SK-N-SH (cell line): ENCODE data around the gene CFAP65. TPM values are rescaled to one million over a fixed set of nuclear protein-coding genes. Genes with fewer than 3 reads are reported as not detected.

Source experiments
- CTCF ChIA-PET: fragments of 300-600, 350-600 bp; formaldehyde crosslinking; extraction: SDS; loops from one replicate; lab custom pipeline; 2021; lab: Yijun Ruan, JAX
- POLR2A ChIA-PET: fragments of 350-600 bp; sonication (Branson Sonifier 250); formaldehyde crosslinking; extraction: SDS; loops from one replicate; lab custom pipeline; 2020; ENCODE audit warnings: antibody characterized with exemption, inconsistent platforms; lab: Yijun Ruan, JAX
- DNase-seq: peaks from one replicate; pipeline ENCODE4 v3.0.0; 2012
- H2AFZ ChIP-seq: fragments of 200-600 bp; sonication (generic); 2 replicates; pipeline ENCODE4 v1.8.1; 2016; ENCODE audit warnings: antibody characterized with exemption, mild to moderate bottlenecking, low read depth
- H3F3A ChIP-seq: fragments of 200-600 bp; sonication (generic); replicated peaks from 2 replicates; pipeline ENCODE3; 2016; ENCODE audit warnings: antibody characterized with exemption, mild to moderate bottlenecking; ENCODE audit not compliant: insufficient read depth
- H3K27ac ChIP-seq, 2 experiments: fragments of 200-500 bp in 1 of 2; fragments of 200-600 bp in 1 of 2; sonication (Bioruptor generic) in 1 of 2; sonication (generic), shearing (Covaris generic) in 1 of 2; 2 replicates each; pipeline versions ENCODE4 v1.5.1 to v1.6.1; 2014 to 2016; ENCODE audit warnings: low read depth in 2 of 2, inconsistent platforms in 1 of 2, low read length in 1 of 2, mild to moderate bottlenecking in 1 of 2, mixed read lengths in 1 of 2
- H3K27me3 ChIP-seq: fragments of 200-600 bp; sonication (generic), shearing (Covaris generic); 2 replicates; pipeline ENCODE4 v1.6.1; 2016; ENCODE audit warnings: mixed run types; ENCODE audit not compliant: insufficient read depth
- H3K36me3 ChIP-seq, 2 experiments: fragments of 200-500 bp in 1 of 2; fragments of 200-600 bp in 1 of 2; sonication (Bioruptor generic) in 1 of 2; sonication (generic) in 1 of 2; replicated peaks in 1 of 2; 2 replicates each; pipeline versions ENCODE3 to v1.5.1; 2014 to 2016; ENCODE audit warnings: low read length in 1 of 2, mild to moderate bottlenecking in 1 of 2; ENCODE audit not compliant: insufficient read depth in 2 of 2, control insufficient read depth in 1 of 2
- H3K4me1 ChIP-seq, 2 experiments: fragments of 200-500 bp in 1 of 2; fragments of 200-600 bp in 1 of 2; sonication (Bioruptor generic) in 1 of 2; sonication (generic), shearing (Covaris generic) in 1 of 2; 2 replicates each; pipeline versions ENCODE4 v1.5.1 to v1.6.1; 2014 to 2016; ENCODE audit warnings: low read depth in 1 of 2, low read length in 1 of 2, mixed run types in 1 of 2; ENCODE audit not compliant: insufficient read depth in 2 of 2, control insufficient read depth in 1 of 2
- H3K4me2 ChIP-seq: fragments of 200-600 bp; sonication (generic), shearing (Covaris generic); 2 replicates; pipeline ENCODE4 v1.6.1; 2017; ENCODE audit warnings: mixed run types
- H3K4me3 ChIP-seq, 2 experiments: fragments of 200-500 bp in 1 of 2; fragments of 200-600 bp in 1 of 2; sonication (Bioruptor generic) in 1 of 2; sonication (generic), shearing (Covaris generic) in 1 of 2; 2 replicates each; pipeline versions ENCODE4 v1.5.1 to v1.8.1; 2014 to 2016; ENCODE audit warnings: low read depth in 2 of 2, inconsistent platforms in 1 of 2, low read length in 1 of 2, mild to moderate bottlenecking in 1 of 2, mixed read lengths in 1 of 2, moderate library complexity in 1 of 2
- H3K79me2 ChIP-seq: fragments of 200-600 bp; sonication (generic); 2 replicates; pipeline ENCODE4 v1.8.1; 2017; ENCODE audit warnings: mild to moderate bottlenecking; ENCODE audit not compliant: insufficient read depth
- H3K9ac ChIP-seq: fragments of 200-600 bp; sonication (generic); 2 replicates; pipeline ENCODE4 v1.6.1; 2017; ENCODE audit warnings: mixed run types
- H3K9me2 ChIP-seq: fragments of 200-600 bp; sonication (generic); 2 replicates; pipeline ENCODE4 v1.6.1; 2017; ENCODE audit warnings: mixed run types
- H3K9me3 ChIP-seq: fragments of 200-600 bp; sonication (generic); 2 replicates; pipeline ENCODE4 v1.6.1; 2017; ENCODE audit warnings: mixed run types, mild to moderate bottlenecking, moderate library complexity
- H4K20me1 ChIP-seq: fragments of 200-600 bp; sonication (generic); 2 replicates; pipeline ENCODE4 v1.6.1; 2017; ENCODE audit warnings: mild to moderate bottlenecking, mixed run types; ENCODE audit not compliant: insufficient read depth
- EP300 ChIP-seq, 2 experiments: IDR thresholded peaks; 2 replicates each; pipeline versions ENCODE4 v1.4.0 to v1.6.1; 2012; ENCODE audit warnings: borderline replicate concordance in 1 of 2, low read depth in 1 of 2, low read length in 1 of 2
- EZH2phosphoT487 ChIP-seq: fragments of 200-600 bp; sonication (generic); IDR thresholded peaks from 2 replicates; pipeline ENCODE4 v1.6.1; 2017; ENCODE audit warnings: low read depth, mixed run types, mild to moderate bottlenecking, antibody characterized with exemption, moderate library complexity, borderline replicate concordance
- FOSL2 ChIP-seq: IDR thresholded peaks from 2 replicates; pipeline ENCODE4 v1.4.0; 2012; ENCODE audit warnings: low read depth, mild to moderate bottlenecking, moderate library complexity, borderline replicate concordance
- FOXJ3 ChIP-seq: sonication (generic); formaldehyde crosslinking; IDR thresholded peaks from 2 replicates; pipeline ENCODE4 v1.5.1; 2020; ENCODE audit warnings: mild to moderate bottlenecking, missing genetic modification reagents
- FOXM1 ChIP-seq: IDR thresholded peaks from 2 replicates; pipeline ENCODE4 v1.4.0; 2012; ENCODE audit warnings: low read depth, mild to moderate bottlenecking
- MAX ChIP-seq: IDR thresholded peaks from 2 replicates; pipeline ENCODE4 v1.4.0; 2012; ENCODE audit warnings: low read depth
- NFIC ChIP-seq: IDR thresholded peaks from 2 replicates; pipeline ENCODE4 v1.4.0; 2012; ENCODE audit warnings: borderline replicate concordance
- PBX3 ChIP-seq: IDR thresholded peaks from 2 replicates; pipeline ENCODE4; 2012
- RCOR1 ChIP-seq: fragments of 150-350 bp; IDR thresholded peaks from 2 replicates; pipeline ENCODE4 v1.6.1; 2017; ENCODE audit warnings: antibody characterized with exemption, low read length
- RFX5 ChIP-seq: IDR thresholded peaks from 2 replicates; pipeline ENCODE4 v1.6.1; 2012; ENCODE audit warnings: mild to moderate bottlenecking, improper control_type of control experiment, low read length
- SIN3A ChIP-seq: IDR thresholded peaks from 2 replicates; pipeline ENCODE4 v1.6.1; 2012; ENCODE audit warnings: low read depth, mild to moderate bottlenecking, low read length, moderate library complexity, borderline replicate concordance
- TAF1 ChIP-seq: IDR thresholded peaks from 2 replicates; pipeline ENCODE4 v1.6.1; 2012; ENCODE audit warnings: low read depth, mild to moderate bottlenecking, low read length, moderate library complexity, borderline replicate concordance
- TCF12 ChIP-seq: IDR thresholded peaks from 2 replicates; pipeline ENCODE4 v1.4.0; 2012
- TEAD4 ChIP-seq: IDR thresholded peaks from 2 replicates; pipeline ENCODE4 v1.4.0; 2012; ENCODE audit warnings: mild to moderate bottlenecking, borderline replicate concordance; ENCODE audit not compliant: insufficient read depth
- WGBS: methylation state at CpG from one replicate; pipeline ENCODE4 v1.1.6; 2017; ENCODE audit warnings: low lambda C conversion rate; 5-methylcytosine and 5-hydroxymethylcytosine counted together
- polyA plus RNA-seq, 3 experiments: library from polyadenylated mRNA; depleted of rRNA; stranded (reverse); fragments of >200 nt; gene quantifications; 2 replicates each; pipeline ENCODE4 v1.2.3, GENCODE V29; 2012

The CFAP65 gene
- polyA plus RNA-seq, 1 of the 3 experiments (the other 2 are of a cell fraction): 0.95 TPM

- Histone ChIP-seq H3K9me2 (no peaks in the 10 kb centered on the region), H3K9me3 (no peaks in the 10 kb centered on the region), H4K20me1 (no peaks in the 10 kb centered on the region), H2AFZ (no peak overlapping the region), H3K36me3 (no peaks in the 10 kb centered on the region), H3K27me3 (peaks cover 14% of the 10 kb centered on the region; the same call in 1 of the 2 replicates), H3K27ac (no peak overlapping the region), H3K4me3 (no peak overlapping the region), H3K79me2 (no peaks in the 10 kb centered on the region), H3F3A (no peaks in the 10 kb centered on the region)
- POLR2A ChIA-PET: interaction anchor here (1.1 to 1.5 kb wide), 2 partner anchors 10 to 12 kb away, joined by 3 to 4 read pairs; partner anchors contain the start of gene FEV
- CTCF ChIA-PET: interaction anchor here (1.0 to 12.4 kb wide), 14 partner anchors 8 to 265 kb away, joined by 3 to 208 read pairs (median 10); partner anchors contain the start of genes CDK5R2 and TTLL4
- 42% methylated on average over 4 of the region's 4 CpGs for WGBS
- no peak for DNase-seq
- TF ChIP-seq TCF12 (no peak), FOXJ3 (no peak), EP300 (IDR thresholded peaks at IDR 0.05; ENCODE audit: borderline replicate concordance in 1 of 2, low read depth in 1 of 2, low read length in 1 of 2) (no peak), MAX (no peak), NFIC (no peak), TEAD4 (no peak), FOSL2 (no peak), SIN3A (no peak), PBX3 (no peak)
- TF ChIP-seq, all 33 proteins: peak for 0
- H3K4me2 ChIP-seq: no peak overlapping the region
- no peak overlapping the region for H3K9ac ChIP-seq
- peaks cover 0 to 12% of the 10 kb centered on the region in 2 experiments; a peak in 1 of 4 replicates for H3K4me1 ChIP-seq
Measured at GRCh38 chr2:218975060-218975777, 66.1 kb downstream of the CFAP65 start.

DNA sequence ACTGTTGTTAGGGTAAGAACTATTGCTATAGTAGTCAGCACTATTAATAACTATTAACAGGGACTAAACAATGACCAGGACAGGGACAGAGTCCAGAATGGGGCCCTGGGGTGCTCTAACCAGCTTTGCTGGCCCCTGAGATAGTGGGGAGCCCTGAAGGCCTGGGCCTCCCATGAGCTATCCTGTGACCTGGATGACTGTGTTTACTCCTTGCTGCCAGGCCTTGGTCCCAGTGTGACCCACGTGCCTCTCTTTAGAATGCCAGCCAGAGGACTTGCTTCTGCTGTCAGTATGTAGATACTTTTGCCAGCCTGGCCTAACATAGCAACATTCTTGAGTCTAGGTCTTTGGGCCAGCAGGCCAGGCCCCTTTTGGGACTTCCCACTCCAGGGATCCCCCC lies 70.4 kb downstream of the CFAP65 start:
- WGBS: 17% methylated on average over 1 of the region's 1 CpG
- ChIA-PET POLR2A (no interaction called here), CTCF (interaction anchor here (1.2 to 1.9 kb wide), 2 partner anchors 9 to 31 kb away, joined by 3 to 19 read pairs; no protein-coding TSS in a partner anchor)
- H3K4me3 ChIP-seq: no peak overlapping the region
- no peaks in the 10 kb centered on the region for H3K79me2 ChIP-seq
- H3K4me2 ChIP-seq: no peak overlapping the region
- no peaks in the 10 kb centered on the region for H3K9me2 ChIP-seq
- no peaks in the 10 kb centered on the region for H4K20me1 ChIP-seq
- H3K9ac ChIP-seq: no peak overlapping the region
- no peaks in the 10 kb centered on the region for H3K36me3 ChIP-seq
- no peak overlapping the region for H2AFZ ChIP-seq
- H3F3A ChIP-seq: no peaks in the 10 kb centered on the region
- no peaks in the 10 kb centered on the region for H3K9me3 ChIP-seq
- peaks cover 14% of the 10 kb centered on the region; the same call in 1 of the 2 replicates for H3K27me3 ChIP-seq
- H3K4me1 ChIP-seq: peaks cover 0 to 2% of the 10 kb centered on the region in 2 experiments; a peak in 1 of 4 replicates
- no peak for DNase-seq
- H3K27ac ChIP-seq: no peak overlapping the region; a peak in 1 of 4 replicates
- no peak for TF ChIP-seq TAF1
- no peak for TF ChIP-seq EZH2phosphoT487
- TF ChIP-seq RFX5: no peak
- TF ChIP-seq TCF12: no peak
- TF ChIP-seq PBX3: no peak
- no peak for TF ChIP-seq FOXM1
- no peak for TF ChIP-seq RCOR1
- TF ChIP-seq MAX: no peak
